Measurements from ENCODE around the gene ATG101.
"Not testable (repeated sequence)": the region's sequence is repeated elsewhere in the genome, so short reads cannot be mapped to it uniquely, and the experiment has no call there.

ATG101 gene

DNA sequence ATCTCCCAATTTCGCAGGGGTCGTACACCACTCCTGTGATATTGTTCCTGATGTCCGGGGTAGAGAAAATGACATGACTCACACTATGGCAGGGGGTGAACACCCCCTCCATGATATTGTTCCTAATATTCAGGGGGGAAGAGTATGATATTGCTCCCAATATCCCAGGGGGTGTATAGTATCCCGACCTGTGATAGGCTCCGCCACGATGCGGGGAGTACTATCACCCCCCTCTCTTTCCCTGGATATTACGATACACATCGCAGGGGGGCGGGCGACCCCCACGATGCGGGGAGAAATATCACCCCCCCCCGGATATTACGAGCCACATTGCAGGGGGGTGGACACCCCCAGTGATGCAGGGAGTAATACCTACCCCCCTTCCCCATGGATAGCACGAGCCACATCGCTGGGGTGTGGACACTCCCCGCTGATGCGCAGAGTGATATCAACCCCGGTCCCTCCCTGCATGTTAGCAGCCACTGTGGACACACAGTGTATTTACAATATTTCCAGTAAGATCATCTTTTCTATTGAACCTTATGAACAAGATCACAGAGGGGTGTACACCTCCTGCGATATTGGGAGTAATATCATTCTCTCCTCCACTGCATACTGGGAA lies 27.4 kb downstream of the ATG101 start:
- no peak for DNase-seq (ENCODE audit: low spot score)

GRCh38 chr12:52104431-52105089 lies 34.8 kb downstream of the ATG101 start:
- not testable (repeated sequence) for DNase-seq (ENCODE audit: low spot score)

GRCh38 chr12:52116222-52117125 lies 46.7 kb downstream of the ATG101 start:
- peak; percentile 75 for DNase-seq (ENCODE audit: low spot score)

DNA sequence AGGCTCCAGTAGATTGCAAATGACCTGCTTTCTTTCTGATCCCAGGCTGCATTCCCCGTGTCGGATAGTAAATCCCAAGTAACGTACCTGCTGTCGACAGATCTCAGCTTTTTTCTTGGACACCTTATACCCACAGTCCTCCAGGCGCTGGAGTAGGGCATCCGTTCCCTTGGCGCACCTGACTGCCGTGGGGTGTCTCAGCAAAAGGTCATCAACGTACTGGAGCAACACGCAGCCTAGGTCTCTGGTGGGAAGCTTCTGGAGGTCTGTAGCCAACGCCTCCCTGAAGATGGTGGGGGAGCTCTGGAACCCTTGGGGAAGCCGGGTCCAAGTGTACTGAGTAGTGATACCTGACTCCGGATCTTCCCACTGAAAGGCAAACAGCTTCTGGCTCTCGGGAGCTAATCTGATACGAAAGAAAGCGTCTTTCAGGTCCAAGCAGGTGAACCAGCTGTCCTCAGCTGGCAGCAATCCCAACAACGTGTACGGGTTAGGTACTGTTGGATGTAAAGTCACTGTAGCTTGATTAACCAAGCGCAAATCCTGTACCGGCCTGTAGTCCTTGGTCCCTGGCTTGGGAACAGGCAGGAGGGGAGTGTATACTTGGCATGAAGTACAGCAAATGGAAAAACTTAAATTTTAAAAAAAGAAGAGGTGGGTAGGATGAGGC lies 48.2 kb downstream of the ATG101 start:
- DNase-seq (ENCODE audit: low spot score), result not testable (repeated sequence)

DNA sequence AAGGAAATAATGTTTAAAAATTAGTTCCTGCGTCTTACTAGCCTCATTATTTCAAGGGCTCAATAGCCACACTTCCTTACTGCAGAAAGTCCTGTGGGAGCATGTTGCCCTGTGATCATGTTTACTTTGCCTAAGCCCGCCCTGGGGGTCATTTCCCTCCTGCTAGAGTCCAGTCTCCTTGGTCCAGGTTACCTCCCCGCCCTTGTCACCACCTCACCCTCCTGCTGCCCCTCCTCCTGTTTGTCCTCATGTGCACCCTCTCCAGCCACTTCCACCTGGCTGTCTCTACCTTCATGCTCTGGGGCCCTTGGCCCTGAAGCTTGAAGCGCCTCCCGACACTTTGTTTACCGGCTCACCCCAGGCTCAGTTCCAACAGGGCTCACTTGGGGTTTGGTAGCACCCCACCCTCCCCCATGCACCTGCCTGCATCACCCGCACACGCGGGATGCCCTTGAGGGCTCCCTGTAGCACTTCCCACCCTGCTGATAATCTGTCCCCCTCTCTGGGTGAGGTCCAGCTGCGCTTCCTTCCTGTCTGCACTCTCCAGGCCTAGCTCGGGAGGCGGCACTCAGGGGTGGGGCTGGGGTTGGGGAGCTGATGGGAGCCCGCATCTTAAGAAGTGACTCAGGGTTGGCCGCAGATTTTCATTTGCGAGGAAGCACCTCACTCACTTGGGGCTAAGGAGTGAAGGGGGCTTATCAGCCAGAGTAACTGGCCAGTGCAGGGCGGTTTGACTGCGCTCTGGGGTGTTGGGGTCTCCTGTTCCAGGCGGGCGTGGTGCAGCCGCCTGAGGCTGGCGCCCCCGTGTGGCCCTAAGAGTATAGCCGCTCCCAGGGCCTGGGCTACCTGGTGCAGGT lies 49.8 kb downstream of the ATG101 start:
- peak; percentile 15 for DNase-seq (ENCODE audit: low spot score)

DNA sequence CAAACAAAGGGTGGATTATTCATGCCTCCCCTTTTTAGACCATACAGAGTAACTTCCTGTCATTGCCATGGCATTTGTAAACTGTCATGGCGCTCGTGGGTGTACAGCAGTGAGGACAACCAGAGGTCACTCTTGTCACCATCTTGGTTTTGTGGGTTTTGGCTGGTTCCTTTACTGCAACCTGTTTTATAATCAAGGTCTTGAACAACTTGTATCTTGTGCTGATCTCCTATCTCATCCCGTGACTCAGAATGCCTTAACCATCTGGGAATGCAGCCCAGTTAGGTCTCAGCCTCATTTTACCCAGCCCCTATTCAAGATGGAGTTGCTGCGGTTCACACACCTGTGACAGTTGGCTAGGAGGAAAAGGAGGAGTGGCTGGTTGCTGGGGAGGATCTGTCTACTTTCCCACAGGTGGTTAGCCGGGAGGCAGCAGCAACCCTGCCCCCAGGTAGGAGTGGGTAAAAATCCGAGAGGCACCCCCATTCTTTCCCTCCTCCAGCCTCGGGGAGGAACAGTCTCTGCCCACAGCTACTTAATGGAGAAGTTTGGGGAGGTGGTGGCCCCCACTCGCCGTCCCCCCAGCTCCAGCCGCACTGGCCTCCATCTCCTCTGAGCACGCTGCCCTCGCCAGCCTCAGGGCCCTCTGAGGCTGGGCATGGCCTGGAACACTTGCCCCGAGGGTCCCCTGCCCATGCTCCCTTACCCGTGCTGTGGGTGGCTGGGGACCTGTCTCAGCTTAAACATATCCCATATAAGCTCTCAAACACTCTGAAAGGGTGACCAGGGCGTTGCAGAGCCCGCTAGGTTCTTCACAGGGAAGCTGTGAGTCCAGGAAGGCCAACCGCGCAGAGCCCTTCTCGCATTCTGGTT lies 51.4 kb downstream of the ATG101 start:
- no peak for DNase-seq (ENCODE audit: low spot score)

- DNase-seq (ENCODE audit: low spot score), result peak; percentile 58
These were observed 52.2 kb downstream of the ATG101 start for GRCh38 chr12:52121824-52122539.

- no peak for DNase-seq (ENCODE audit: low spot score)
These were observed 52.7 kb downstream of the ATG101 start for GRCh38 chr12:52122540-52122871.

- no peak for DNase-seq (ENCODE audit: low spot score)
These were observed 53.1 kb downstream of the ATG101 start for GRCh38 chr12:52122904-52123303.

DNA sequence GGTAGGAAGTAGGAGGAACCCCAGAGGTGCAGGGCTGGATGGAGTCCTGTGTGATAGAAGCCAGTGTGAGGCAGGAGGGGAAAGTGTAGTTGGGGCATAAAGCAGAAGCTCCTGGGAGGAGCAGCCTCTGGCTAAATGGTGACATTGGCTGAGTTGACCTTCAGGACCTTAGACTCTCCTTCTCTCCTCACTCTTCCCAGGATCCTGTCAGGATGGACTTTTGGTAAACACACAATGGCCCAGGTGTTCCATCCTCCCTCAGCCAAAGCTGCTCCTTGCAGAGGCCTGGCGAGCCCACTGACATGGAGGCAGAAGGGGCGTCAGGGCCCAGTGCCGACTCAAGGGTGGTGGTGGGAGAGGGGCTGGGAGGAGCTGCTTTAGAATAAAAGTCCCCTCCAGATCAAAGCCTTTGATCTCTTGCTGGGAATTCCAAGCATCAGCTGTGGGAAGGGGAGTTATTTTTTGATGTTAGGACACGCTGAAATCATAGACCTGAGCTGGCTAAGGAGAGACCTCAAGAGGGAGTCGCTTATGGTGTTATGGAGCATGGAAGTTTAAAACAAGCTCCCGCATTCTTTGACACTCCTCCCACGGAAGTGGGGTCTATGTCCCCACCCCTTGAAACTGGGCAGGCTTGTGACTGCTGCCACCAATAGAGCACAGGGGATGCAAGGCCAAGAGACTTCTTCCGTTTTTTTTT lies 53.9 kb downstream of the ATG101 start:
- no peak for DNase-seq (ENCODE audit: low spot score)

DNA sequence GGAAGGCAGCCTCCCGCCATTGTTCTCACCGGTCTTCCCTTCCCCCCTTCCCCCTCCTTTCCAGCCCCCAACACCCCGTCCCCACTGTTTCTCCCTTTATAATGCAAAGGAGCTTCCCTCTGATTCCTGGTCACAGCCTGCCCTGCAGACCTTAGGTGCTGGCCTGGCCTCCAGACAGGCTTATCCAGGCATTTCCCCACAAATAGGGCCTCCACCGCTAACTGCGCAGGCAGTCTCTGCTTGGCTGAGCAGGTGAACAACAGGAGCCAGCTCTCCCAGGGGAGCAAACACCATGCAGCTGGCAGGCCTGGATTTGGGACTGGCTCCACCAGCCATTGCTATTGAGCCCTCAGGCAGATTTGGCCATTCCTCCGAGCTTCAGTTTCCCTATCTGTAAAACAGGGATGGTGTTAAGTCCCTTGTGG lies 55.7 kb downstream of the ATG101 start:
- DNase-seq (ENCODE audit: low spot score), result no peak

GRCh38 chr12:52126050-52126604 lies 56.3 kb downstream of the ATG101 start:
- DNase-seq (ENCODE audit: low spot score), result no peak

All from CD4-positive, alpha-beta T cell treated with Interleukin-15 for 4 hours (primary cell).